SU-DHL-6 (cell line): ENCODE data around the gene HERC5.

Experiments used
- H2AFZ ChIP-seq: fragments of 200-600 bp; sonication (generic); 2 replicates; pipeline ENCODE4 v1.6.1; 2014; ENCODE audit warnings: low read depth, mild to moderate bottlenecking, moderate library complexity, mixed read lengths, antibody characterized with exemption, low read length; ENCODE audit not compliant: severe bottlenecking
- H3F3A ChIP-seq: fragments of 200-600 bp; shearing (Covaris generic); 2 replicates; pipeline ENCODE4 v1.6.0; 2016; ENCODE audit warnings: antibody characterized with exemption, mild to moderate bottlenecking; ENCODE audit not compliant: insufficient read depth
- H3K27ac ChIP-seq: fragments of 200-600 bp; sonication (generic); 2 replicates; pipeline ENCODE4 v1.5.1; 2016; ENCODE audit warnings: low read depth, mild to moderate bottlenecking, low read length, moderate library complexity, mixed read lengths
- H3K27me3 ChIP-seq: fragments of 200-600 bp; sonication (generic), shearing (Covaris generic); 2 replicates; pipeline ENCODE4 v1.6.0; 2014; ENCODE audit warnings: mild to moderate bottlenecking, low read length
- H3K36me3 ChIP-seq: fragments of 200-600 bp; sonication (generic); 2 replicates; pipeline ENCODE4 v1.6.1; 2014; ENCODE audit warnings: mild to moderate bottlenecking, low read length, mixed read lengths
- H3K4me2 ChIP-seq: fragments of 300-600, 200-600 bp; shearing (Covaris generic), sonication (generic); 2 replicates; pipeline ENCODE4 v1.6.0; 2014; ENCODE audit warnings: low read length, low read depth, mild to moderate bottlenecking; ENCODE audit not compliant: poor library complexity, severe bottlenecking
- H3K4me3 ChIP-seq: fragments of 200-600 bp; sonication (generic); 2 replicates; pipeline ENCODE4 v1.5.1; 2014; ENCODE audit warnings: antibody characterized with exemption, low read length, mild to moderate bottlenecking, mixed read lengths; ENCODE audit not compliant: insufficient read depth, poor library complexity, severe bottlenecking
- H3K79me2 ChIP-seq: fragments of 200-600 bp; sonication (generic); 2 replicates; pipeline ENCODE4 v1.6.1; 2014; ENCODE audit warnings: mild to moderate bottlenecking, low read length, moderate library complexity; ENCODE audit not compliant: insufficient read depth
- H3K9ac ChIP-seq: fragments of 200-600 bp; sonication (generic); 2 replicates; pipeline ENCODE4 v1.7.0; 2014; ENCODE audit warnings: mild to moderate bottlenecking, low read length
- H3K9me2 ChIP-seq: fragments of 200-600 bp; sonication (generic); replicated peaks from 2 replicates; pipeline ENCODE4 v1.6.1; 2014; ENCODE audit warnings: low read length; ENCODE audit not compliant: insufficient read depth
- H3K9me3 ChIP-seq: fragments of 200-600 bp; sonication (generic); 2 replicates; pipeline ENCODE4 v1.6.1; 2014; ENCODE audit warnings: low read length, mixed read lengths; ENCODE audit not compliant: insufficient read depth
- H4K20me1 ChIP-seq: fragments of 200-600 bp; sonication (generic); 2 replicates; pipeline ENCODE4 v1.6.1; 2014; ENCODE audit warnings: low read depth, mild to moderate bottlenecking, antibody characterized with exemption, low read length, moderate library complexity, mixed read lengths
- EZH2phosphoT487 ChIP-seq: fragments of 200-600 bp; sonication (generic), shearing (Covaris generic); conservative IDR thresholded peaks from 2 replicates; pipeline ENCODE4 v1.6.1; 2018; ENCODE audit warnings: mild to moderate bottlenecking, antibody characterized with exemption, low read length, moderate library complexity, mixed read lengths
- TF ChIP-seq, protein P1 (sequence below): fragments of 200-600 bp; sonication (generic); IDR thresholded peaks from one replicate; pipeline ENCODE4 v1.5.1; 2017; ENCODE audit warnings: antibody characterized with exemption, mild to moderate bottlenecking, low read length, moderate library complexity; ENCODE audit not compliant: insufficient read depth, poor library complexity, severe bottlenecking

HERC5 gene

GRCh38 chr4:88481537-88481936, 24.6 kb downstream of the HERC5 start:
- Histone ChIP-seq H3K27me3 (no peaks in the 10 kb centered on the region), H3F3A (no peaks in the 10 kb centered on the region), H3K9me3 (no peaks in the 10 kb centered on the region), H3K9ac (no peak overlapping the region), H3K79me2 (no peaks in the 10 kb centered on the region), H3K27ac (no peak overlapping the region), H3K4me2 (no peak overlapping the region), H3K4me3 (no peak overlapping the region), H3K9me2 (no peaks in the 10 kb centered on the region), H2AFZ (no peak overlapping the region), H3K36me3 (no peaks in the 10 kb centered on the region), H4K20me1 (no peaks in the 10 kb centered on the region)
- TF ChIP-seq, protein P1, sequence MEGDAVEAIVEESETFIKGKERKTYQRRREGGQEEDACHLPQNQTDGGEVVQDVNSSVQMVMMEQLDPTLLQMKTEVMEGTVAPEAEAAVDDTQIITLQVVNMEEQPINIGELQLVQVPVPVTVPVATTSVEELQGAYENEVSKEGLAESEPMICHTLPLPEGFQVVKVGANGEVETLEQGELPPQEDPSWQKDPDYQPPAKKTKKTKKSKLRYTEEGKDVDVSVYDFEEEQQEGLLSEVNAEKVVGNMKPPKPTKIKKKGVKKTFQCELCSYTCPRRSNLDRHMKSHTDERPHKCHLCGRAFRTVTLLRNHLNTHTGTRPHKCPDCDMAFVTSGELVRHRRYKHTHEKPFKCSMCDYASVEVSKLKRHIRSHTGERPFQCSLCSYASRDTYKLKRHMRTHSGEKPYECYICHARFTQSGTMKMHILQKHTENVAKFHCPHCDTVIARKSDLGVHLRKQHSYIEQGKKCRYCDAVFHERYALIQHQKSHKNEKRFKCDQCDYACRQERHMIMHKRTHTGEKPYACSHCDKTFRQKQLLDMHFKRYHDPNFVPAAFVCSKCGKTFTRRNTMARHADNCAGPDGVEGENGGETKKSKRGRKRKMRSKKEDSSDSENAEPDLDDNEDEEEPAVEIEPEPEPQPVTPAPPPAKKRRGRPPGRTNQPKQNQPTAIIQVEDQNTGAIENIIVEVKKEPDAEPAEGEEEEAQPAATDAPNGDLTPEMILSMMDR, result no peak
- TF ChIP-seq EZH2phosphoT487, result no peak

DNA sequence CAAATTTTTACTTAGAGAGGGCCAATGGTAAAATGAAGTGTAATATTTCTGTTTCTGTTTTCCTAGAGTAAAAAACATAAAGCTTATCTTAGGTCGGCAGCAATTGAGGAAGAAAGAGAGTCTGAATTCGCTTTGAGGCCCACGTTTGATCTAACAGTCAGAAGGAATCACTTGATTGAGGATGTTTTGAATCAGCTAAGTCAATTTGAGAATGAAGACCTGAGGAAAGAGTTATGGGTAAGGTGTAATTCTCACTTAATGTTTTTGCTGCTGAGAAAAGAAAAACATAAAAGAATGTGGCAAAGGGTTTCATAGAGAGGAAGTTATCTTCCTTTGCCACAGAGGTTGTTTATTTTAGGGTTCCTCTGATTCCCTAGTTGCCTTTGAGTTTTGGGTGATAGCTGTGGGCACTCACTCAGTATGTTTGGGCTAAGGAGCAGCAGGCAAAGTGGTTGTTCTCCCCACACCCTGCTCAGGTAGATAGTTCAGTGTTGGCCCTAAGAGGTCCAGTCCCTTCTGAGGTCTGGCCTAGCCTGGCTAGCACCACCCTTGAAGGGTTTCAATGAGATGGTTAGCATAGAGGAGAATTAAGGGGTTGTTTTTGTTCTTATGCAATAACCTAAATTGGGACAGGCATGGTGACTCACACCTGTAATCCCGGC, 32.3 kb downstream of the HERC5 start:
- no peaks in the 10 kb centered on the region for H3F3A ChIP-seq
- no peak overlapping the region for H3K27ac ChIP-seq
- H3K4me3 ChIP-seq, result no peak overlapping the region
- no peaks in the 10 kb centered on the region for H4K20me1 ChIP-seq
- TF ChIP-seq, protein P1, result no peak
- TF ChIP-seq EZH2phosphoT487, result no peak
- H2AFZ ChIP-seq, result no peak overlapping the region
- H3K27me3 ChIP-seq, result no peaks in the 10 kb centered on the region
- no peaks in the 10 kb centered on the region for H3K9me3 ChIP-seq
- no peak overlapping the region for H3K4me2 ChIP-seq
- no peaks in the 10 kb centered on the region for H3K9me2 ChIP-seq
- no peaks in the 10 kb centered on the region for H3K79me2 ChIP-seq
- H3K9ac ChIP-seq, result no peak overlapping the region
- no peaks in the 10 kb centered on the region for H3K36me3 ChIP-seq

GRCh38 chr4:88497859-88498409, 41.0 kb downstream of the HERC5 start:
- H3K4me2 ChIP-seq, result no peak overlapping the region
- no peak overlapping the region for H3K4me3 ChIP-seq
- no peaks in the 10 kb centered on the region for H4K20me1 ChIP-seq
- no peaks in the 10 kb centered on the region for H3K9me3 ChIP-seq
- H2AFZ ChIP-seq, result no peak overlapping the region
- no peak overlapping the region for H3K27ac ChIP-seq
- TF ChIP-seq, protein P1, result no peak
- TF ChIP-seq EZH2phosphoT487, result no peak
- H3K9me2 ChIP-seq, result no peaks in the 10 kb centered on the region
- H3K27me3 ChIP-seq, result no peaks in the 10 kb centered on the region
- H3F3A ChIP-seq, result no peaks in the 10 kb centered on the region
- H3K36me3 ChIP-seq, result no peaks in the 10 kb centered on the region
- H3K9ac ChIP-seq, result no peak overlapping the region
- no peaks in the 10 kb centered on the region for H3K79me2 ChIP-seq
